Measurements from ENCODE around the gene UPP2. TPM values are rescaled to one million over a fixed set of nuclear protein-coding genes. Genes with fewer than 3 reads are reported as not detected.

The UPP2 gene
- total RNA-seq (not detected), polyA plus RNA-seq (under 1 TPM in 1 of 3 donors, not detected in 2; 0.02 TPM)
- long read RNA-seq, donor 1, result 0 reads
- long read RNA-seq, donor 2, result 0 reads

DNA sequence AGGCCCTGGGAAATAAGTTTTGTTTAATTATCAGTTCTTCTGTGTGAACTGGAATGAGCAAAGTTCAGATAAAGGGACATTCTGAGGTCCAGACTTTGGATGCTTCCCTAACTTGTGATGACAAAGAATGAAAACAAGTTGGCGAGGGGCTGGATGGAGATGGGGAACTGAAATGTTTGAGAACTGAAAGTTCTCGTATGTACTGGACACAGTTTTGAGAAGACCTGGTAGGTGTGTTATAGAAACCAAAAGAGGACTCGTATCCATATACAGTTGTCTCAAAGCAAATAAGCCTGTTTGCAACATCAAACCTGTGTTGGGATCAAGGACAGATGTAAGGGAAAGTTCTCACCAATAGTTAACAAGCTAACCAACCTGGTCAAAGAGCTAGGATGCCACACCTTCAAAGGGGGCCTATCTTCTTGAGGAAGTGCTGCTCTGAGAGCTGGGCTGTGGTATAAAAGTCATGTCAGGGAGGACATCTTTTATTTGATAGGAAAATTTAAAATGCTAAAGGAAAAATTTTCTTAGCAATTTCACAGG, at the start of gene UPP2:
UPP2 (plus strand) TSS at position 493 of the 543 bp plus-strand sequence. CDS start 188 bp downstream, outside the sequence.
- Histone ChIP-seq H3K27ac (no peak within 1 kb of the TSS), H3K4me1 (no peaks in the 10 kb centered on the region), H3K36me3 (no peaks in the 10 kb centered on the region), H3K27me3 (replicated peaks in 1 of 7) (no peaks in the 10 kb centered on the region), H3K4me3 (no peak within 1 kb of the TSS), H3K9me3 (no peaks in the 10 kb centered on the region)
- intact Hi-C loops (cut with DNase I; ENCODE audit: low total_unique reads), result no loop called here
- TF ChIP-seq POLR2AphosphoS5 (IDR thresholded peaks at IDR 0.05) (no peak), CTCF (IDR thresholded peaks at IDR 0.05 in 8 of 11, conservative IDR thresholded peaks at IDR 0.05 in 3 of 11) (no peak)
- DNase-seq, result no peak
- WGBS, 5 donors, result 70 to 83% (median 77%) methylated on average over 3 of the region's 3 CpGs

GRCh38 chr2:158052761-158053160, 48.9 kb upstream of the UPP2 start:
- Histone ChIP-seq H3K27me3 (replicated peaks in 1 of 7) (no peaks in the 10 kb centered on the region), H3K27ac (no peak overlapping the region), H3K36me3 (no peaks in the 10 kb centered on the region), H3K4me1 (no peaks in the 10 kb centered on the region), H3K4me3 (no peak overlapping the region), H3K9me3 (no peaks in the 10 kb centered on the region)
- WGBS, 5 donors, result 89 to 98% (median 91%) methylated on average over 2 of the region's 2 CpGs
- no peak for DNase-seq
- intact Hi-C loops (cut with DNase I; ENCODE audit: low total_unique reads), result no loop called here
- TF ChIP-seq POLR2AphosphoS5 (IDR thresholded peaks at IDR 0.05), result no peak
- no peak for TF ChIP-seq CTCF (IDR thresholded peaks at IDR 0.05 in 8 of 11, conservative IDR thresholded peaks at IDR 0.05 in 3 of 11)
- no peak for TF ChIP-seq POLR2A (IDR thresholded peaks at IDR 0.05)

- no peak for DNase-seq
- Histone ChIP-seq H3K27ac (no peak overlapping the region), H3K27me3 (replicated peaks in 1 of 7) (no peaks in the 10 kb centered on the region), H3K36me3 (no peaks in the 10 kb centered on the region), H3K4me3 (no peak overlapping the region), H3K4me1 (no peaks in the 10 kb centered on the region), H3K9me3 (no peaks in the 10 kb centered on the region)
- no peak for TF ChIP-seq POLR2A (IDR thresholded peaks at IDR 0.05)
- no peak for TF ChIP-seq CTCF (IDR thresholded peaks at IDR 0.05 in 8 of 11, conservative IDR thresholded peaks at IDR 0.05 in 3 of 11)
- no peak for TF ChIP-seq POLR2AphosphoS5 (IDR thresholded peaks at IDR 0.05)
- intact Hi-C loops (cut with DNase I; ENCODE audit: low total_unique reads), result no loop called here
- 51 to 78% (median 60%) methylated on average over 2 of the region's 2 CpGs for WGBS, 5 donors
Observed at GRCh38 chr2:158056875-158057274, 44.8 kb upstream of the UPP2 start.

- Histone ChIP-seq H3K36me3 (no peaks in the 10 kb centered on the region), H3K27ac (no peak overlapping the region), H3K9me3 (peaks cover 0 to 6% (median 0%) of the 10 kb centered on the region in 8 donors), H3K4me3 (no peak overlapping the region), H3K27me3 (replicated peaks in 1 of 7) (no peaks in the 10 kb centered on the region), H3K4me1 (no peaks in the 10 kb centered on the region)
- DNase-seq, result no peak
- TF ChIP-seq POLR2AphosphoS5 (IDR thresholded peaks at IDR 0.05) (no peak), CTCF (IDR thresholded peaks at IDR 0.05 in 8 of 11, conservative IDR thresholded peaks at IDR 0.05 in 3 of 11) (no peak), POLR2A (IDR thresholded peaks at IDR 0.05) (no peak)
- 78 to 96% (median 81%) methylated on average over 2 of the region's 2 CpGs for WGBS, 5 donors
- intact Hi-C loops (cut with DNase I; ENCODE audit: low total_unique reads), result no loop called here
Observed at GRCh38 chr2:158060160-158060834, 41.4 kb upstream of the UPP2 start.

All from spleen (tissue), 13 donors.